Measurements from ENCODE around the gene MEGF6.

The MEGF6 gene

GRCh38 chr1:3609769-3610526 lies 1.4 kb downstream of the MEGF6 start:
- no peak for DNase-seq (ENCODE audit: low read depth)

DNA sequence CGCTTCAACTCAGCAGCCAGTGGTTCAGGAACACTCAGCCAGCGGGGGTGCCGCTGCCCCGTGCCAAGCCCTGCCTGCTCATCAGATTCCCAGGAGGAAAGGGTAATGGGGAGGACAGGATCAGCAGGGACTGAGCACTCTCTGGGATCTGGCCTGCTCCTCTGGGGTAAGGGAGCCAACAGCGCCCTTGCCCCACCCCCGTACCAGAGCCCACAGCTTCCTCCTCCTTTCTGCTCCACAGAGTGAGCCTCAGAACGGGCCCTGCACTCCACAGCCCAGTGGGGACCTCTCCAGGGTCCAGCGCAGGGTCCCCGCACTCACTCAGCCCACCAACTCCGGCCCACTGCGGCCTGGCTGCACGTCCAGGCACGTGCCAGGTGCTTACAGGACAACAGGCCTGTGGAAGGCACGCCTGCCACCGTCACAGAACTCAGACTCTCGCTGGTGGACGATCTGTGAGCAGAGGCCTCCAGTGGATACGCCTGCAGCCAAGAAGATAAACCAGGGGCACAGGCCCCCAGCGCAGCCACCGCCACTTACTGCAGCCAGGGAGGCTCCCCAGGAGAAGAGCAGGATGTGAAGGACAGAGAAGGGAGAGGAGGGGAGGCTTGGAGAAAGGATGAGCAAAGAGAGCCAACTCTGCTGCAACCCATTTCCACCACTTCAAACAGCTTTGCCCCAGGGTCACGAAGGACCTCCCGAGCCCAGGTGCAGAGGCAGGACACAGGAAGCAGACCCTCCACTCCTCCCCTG lies 2.1 kb downstream of the MEGF6 start:
- no peak for DNase-seq (ENCODE audit: low read depth)

DNA sequence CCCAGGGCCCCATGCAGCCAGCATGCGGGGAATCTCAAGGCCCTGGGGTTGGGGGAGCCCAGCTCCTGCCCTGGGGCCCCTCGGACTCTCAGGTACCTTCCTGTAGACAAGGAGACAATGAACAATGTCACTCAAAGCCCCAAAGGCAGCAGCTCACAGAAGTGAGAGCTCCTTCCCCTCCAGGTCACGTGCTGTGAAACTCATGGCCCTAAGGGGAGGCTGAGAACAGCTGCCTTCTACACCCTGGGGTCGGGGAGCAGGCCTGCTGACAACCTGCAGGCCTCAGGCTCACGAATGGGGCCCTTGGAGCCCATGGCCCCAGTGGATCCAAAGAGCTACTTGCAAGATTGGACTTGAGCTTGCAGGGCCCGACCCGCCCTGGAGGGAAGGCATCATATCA lies 3.2 kb downstream of the MEGF6 start:
- no peak for DNase-seq (ENCODE audit: low read depth)

DNA sequence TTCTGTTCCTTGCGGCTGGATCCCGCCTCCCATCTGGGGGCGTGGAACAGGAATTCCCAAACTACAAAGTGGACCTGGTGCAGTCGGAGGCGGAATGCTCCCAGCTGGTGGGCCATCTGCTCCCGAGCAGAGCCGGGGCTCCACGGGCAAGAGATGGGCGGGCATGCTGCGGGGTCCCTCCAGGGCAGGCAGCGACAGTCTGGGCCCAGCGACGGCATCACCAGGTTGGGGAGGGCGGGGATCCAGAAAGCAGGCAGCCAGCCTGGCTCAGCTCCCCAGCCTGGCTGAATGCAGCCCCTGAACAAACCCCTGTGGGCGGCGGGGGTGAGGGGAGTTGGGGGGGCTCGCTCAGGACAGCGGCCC lies 3.6 kb downstream of the MEGF6 start:
- no peak for DNase-seq (ENCODE audit: low read depth)

DNA sequence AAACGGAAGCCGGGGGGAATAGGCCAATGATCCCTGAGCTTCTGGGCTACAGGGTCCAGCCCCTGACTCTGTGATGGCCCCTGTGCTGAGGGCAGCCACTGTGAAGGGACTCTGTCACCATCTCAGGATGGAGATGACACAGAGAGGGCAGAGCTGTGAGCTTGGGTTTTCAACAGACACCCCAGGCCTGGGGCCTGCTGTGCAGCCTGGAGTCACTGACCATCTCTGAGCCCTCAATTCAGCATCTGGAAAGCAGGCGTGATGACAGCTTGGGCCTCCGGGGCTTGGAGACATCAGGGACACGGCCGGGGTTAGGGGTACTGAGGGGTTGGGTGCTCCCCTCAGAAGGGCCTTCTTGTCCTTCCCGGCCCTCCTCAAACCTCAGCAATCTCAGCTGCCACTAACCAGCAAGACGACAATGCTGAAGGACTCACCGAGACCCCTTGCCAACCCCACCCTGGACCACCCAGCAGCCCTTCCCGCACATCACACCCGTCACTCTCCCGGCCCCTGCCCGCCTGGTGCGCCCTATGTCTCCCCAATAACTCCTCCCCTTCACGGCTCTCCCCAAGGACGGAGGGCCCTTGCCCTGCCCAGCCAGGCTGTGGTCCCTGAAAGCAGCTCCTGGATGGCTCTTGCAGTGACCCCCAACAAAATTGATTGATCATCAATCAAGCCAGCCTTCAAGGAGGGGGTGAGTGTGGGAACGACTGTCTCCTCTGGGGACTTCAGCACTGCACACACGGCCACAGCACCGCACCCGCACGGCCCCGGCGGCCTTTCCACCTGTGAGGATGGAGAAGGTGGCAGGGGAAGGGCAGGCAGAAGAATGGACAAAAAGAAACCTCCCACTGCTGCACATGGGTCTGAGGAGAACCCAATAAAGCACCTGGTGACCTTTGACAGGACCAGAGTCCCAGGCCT lies 4.3 kb downstream of the MEGF6 start:
- DNase-seq (ENCODE audit: low read depth) = no peak

DNA sequence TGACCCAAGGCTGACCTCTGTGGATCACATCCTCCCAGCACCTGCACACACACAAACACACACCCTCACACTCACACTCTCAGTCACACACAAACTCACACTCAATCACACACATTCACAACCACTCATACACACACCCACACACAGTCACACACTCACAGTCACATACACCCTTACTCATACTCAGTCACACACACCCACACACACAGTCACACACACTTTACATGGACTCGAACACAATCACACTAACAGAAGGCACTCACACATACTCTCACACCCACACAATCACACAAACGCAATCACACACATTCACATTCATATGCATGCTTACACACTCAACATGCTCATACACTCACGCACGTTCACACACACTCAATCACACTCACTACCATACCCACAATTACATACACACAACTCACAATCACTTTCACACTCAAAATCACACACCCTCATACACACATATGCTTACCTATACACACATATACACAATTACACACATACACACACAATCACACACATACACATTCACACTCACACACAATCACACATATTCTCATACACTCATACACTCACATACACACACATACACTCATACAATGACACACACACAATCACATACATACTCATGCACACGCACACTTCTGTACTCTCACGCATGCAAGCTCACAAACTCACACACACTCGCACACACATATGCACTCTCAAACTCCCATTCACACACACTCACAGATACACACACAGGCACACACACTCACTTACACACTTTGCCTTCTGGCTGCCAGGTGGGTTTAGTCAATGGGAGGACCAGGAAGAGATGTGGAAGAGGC lies 6.1 kb downstream of the MEGF6 start:
- DNase-seq (ENCODE audit: low read depth) = no peak

- no peak for DNase-seq (ENCODE audit: low read depth)
These were observed 6.8 kb downstream of the MEGF6 start for GRCh38 chr1:3604468-3604974.

DNA sequence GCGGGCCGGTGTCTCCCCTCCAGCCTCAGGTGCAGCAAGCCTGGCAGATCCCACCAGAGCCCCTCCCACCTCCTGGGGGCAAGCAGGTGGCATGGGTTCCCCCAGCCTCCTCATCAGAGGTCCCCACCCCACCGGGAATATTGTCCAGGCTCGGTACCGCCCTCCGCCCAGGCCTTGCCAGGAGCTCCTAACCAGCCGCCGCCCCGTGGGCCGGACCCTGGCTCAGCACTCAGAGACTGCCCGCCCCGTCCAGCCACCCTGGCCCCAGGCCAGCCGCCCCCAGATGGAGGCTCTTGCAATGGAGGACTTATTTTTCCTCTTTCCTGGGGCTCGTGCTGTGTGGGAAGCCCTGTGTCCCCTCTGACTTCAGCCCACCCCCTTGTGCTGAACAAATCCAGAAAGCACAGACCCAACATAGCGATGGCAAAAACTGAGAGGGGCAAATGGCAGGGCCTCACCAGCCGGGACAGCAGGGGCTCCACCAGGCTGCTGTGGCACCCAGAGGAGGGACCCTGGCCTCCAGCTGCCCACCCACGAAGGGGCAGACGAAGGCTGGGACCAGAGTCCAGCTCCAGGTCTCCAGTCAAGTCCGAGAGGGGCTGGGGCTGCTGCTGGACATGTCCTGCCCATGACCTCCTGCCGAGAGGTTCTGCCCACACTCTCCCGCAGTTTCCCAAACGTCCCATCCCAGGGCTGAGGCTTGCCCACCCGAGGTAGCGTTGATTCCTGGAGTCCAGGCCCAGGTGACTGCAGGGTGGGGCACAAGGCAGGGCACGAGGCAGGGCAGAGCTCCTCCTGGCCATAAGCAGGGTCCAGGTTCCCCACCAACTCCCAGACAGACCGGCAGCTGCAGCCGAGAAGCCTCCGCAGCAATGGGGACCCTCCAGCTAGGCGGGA lies 7.5 kb downstream of the MEGF6 start:
- no peak for DNase-seq (ENCODE audit: low read depth)

DNA sequence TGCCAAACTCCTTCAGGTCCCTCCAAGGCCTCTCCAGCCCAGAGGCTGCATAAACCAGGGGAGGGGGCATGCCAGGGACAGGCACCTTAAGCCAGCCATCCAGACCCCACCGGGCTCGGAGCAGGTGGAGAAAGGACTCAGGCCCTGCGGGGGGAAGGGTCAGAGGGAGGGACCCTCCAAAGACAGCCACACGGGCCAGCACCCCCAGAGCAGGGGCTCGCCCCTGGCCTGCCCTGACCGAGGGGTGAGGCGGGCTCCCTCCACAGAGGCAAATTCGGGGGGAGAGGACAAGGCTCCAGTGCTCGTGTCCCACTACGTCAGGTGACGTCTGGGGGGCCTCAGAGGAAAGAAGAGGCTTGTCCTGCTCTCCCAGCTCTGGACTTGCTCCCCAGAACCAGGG lies 8.2 kb downstream of the MEGF6 start:
- no peak for DNase-seq (ENCODE audit: low read depth)

DNA sequence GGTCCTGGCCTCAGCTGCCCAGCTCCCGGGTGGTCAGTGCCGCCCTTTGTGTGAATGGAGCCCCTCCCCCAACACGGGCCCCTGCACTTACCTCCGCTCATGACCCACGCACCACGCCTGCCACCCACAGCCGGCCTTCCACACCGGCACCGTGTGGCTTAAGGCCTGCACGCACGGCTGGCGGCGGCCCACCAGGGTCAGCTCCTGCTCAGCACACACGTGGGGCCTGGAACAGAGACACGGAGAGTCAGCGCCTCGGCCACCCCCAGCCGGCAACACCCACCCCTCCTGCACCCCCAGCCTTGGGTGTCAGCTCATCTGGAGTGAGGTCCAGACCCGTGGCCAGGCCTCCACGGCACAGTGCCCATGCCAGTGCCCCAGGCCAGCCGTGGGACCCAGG lies 8.9 kb downstream of the MEGF6 start:
- no peak for DNase-seq (ENCODE audit: low read depth)

DNA sequence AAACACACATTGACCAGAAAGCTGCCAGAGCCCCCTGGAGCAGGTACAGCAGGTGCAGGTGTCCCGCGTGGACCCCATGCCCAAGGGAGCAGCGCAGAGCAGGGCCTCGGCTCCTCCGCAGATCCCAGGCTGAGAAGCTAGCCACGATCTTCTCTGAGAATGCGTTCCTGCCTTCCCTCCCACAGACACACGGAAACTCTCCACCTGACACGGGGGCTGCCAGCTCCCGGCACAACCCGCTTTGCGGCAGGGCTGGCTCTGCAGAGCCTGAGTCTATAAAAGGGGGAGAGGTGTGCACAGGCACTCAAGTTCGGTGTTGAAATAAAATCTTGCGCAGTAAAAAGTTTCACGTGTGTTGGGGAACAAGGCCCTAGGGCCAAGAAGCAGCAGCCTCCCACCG lies 9.6 kb downstream of the MEGF6 start:
- DNase-seq (ENCODE audit: low read depth) = no peak

- DNase-seq (ENCODE audit: low read depth) = no peak
These were observed 11.0 kb downstream of the MEGF6 start for GRCh38 chr1:3600354-3600753.

DNA sequence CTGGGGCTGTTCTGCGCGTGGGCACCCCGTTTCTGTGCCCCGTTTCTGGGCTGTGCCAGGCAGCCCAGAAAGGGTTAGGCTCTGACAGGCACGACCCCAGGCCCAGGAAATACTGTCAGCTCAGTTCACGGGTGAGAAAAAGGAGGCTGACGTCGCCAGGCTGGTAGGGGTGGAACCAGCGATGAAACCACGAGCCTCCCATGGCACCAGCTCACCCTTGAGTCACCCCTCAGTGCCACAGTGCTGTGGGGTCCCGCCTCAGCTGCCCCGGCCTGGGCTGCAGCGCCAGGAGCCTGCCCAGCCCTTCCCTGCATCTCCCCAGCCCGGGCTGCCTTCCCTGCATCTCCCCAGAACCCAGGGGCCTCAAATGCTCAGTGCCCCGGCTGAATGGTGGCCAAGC lies 11.5 kb downstream of the MEGF6 start:
- DNase-seq (ENCODE audit: low read depth) = no peak

DNA sequence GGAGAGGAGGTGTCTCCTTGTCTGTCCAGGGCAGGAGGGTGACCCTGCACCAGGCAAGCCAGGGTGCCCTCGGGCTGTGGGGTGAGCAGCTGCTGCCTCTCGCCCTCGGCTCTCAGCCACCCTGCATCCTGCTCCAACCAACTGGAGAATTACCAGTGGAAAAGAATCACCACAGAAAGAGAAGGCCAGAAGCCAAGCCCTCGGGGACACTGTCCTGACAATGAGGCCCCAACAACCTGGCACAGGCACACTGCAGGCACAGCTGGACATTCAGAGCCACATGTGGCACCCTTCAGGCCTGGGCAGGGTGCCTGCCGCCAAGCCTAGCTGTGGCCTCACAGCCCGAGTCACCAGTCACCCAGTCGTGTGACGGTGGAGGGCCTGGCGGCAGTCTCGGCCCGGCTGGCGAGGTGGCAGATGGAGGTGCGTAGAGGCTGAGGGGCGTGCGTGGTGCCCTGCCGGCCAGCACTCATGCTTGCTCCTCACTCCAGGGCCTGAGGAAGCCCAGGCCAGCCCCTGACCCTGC lies 12.0 kb downstream of the MEGF6 start:
- DNase-seq (ENCODE audit: low read depth) = no peak

DNA sequence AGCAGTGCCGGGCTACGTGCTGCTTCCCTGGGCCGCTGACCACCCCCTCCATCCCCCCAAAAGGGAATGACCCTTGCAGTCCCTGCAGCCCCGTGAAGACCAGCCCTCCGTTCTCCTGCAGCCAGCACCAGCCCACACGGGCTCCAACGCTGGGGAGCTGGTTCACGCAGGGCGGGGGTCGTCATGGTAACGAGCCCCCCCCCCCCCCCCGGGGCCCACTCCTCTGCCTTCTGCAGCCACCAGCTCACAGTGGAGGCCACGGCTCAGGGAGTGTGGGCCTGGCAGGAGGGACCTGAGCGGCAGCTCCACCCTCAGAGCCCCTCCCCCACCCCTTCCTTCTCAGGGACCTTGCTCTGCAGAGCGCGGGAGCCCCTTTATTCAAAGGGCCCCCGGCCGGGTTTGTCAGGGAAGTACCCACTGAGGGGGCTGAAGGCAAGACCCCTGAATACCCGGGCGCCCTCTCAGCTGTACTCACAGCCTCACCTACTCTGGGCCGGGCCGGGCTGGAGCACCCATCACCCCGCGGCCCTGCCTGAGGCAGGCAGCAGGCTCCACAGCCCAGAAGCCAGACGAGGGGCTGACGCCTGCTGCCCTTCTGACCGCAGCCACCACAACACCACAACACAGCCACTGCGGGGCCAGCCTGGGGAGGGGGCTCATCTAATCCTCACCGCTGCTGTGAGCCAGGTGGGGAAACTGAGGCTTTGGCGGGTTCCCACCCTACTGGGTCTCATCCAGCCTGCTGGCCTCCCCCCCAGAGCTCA lies 12.6 kb downstream of the MEGF6 start:
- no peak for DNase-seq (ENCODE audit: low read depth)

DNA sequence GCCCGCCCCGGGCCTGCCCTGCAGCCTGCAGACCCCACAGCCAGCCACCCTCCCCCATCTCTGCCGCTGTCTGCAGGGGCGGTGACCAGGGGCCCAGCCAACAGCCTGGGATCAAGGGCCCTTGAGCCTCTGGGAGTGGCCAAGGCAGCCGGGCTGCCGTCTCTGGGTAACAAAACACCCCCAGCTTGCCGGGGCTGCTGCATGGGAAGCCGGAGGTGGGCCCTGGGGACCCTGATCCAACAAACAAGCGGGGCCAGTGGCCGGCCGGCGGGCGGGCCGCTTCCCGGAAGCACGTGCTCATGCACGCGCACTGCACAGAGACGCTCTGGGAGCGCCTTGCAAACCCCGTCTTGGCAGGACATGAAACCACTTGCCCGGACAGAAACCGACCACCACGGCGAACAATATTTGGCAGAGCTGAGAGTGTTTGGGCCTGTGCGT lies 13.2 kb downstream of the MEGF6 start:
- no peak for DNase-seq (ENCODE audit: low read depth)

GRCh38 chr1:3597599-3597964 lies 13.7 kb downstream of the MEGF6 start:
- DNase-seq (ENCODE audit: low read depth) = no peak

- DNase-seq (ENCODE audit: low read depth) = no peak
These were observed 14.4 kb downstream of the MEGF6 start for GRCh38 chr1:3596663-3597598.
